Neutrophil (primary cell): Measurements from ENCODE around the gene GNL1.
A peak's percentile ranks its signal among the peaks of the same experiment; 100 is the strongest.

Experiments
- H3K27ac ChIP-seq: fragments of 200-600 bp; sonication (generic); 2 replicates; pipeline ENCODE4 v1.5.1; 2016; ENCODE audit warnings: mild to moderate bottlenecking, moderate library complexity
- H3K27me3 ChIP-seq: fragments of 200-600 bp; sonication (generic); 2 replicates; pipeline ENCODE4 v1.6.0; 2016; ENCODE audit warnings: mild to moderate bottlenecking
- H3K36me3 ChIP-seq: fragments of 200-600 bp; sonication (generic); 2 replicates; pipeline ENCODE4 v1.5.1; 2017
- H3K4me1 ChIP-seq, 2 experiments: fragments of 200-600 bp in 1 of 2; sonication (generic) in 1 of 2; 1 replicate in 1 of 2; 2 replicates in 1 of 2; pipeline versions ENCODE4 v1.5.1 to v1.6.1; 2013 to 2016; ENCODE audit warnings: low read depth in 1 of 2, low read length in 1 of 2, mild to moderate bottlenecking in 1 of 2, moderate library complexity in 1 of 2; ENCODE audit not compliant: control insufficient read depth in 1 of 2, insufficient read depth in 1 of 2
- H3K4me3 ChIP-seq, 2 experiments: fragments of 200-600 bp in 1 of 2; sonication (generic) in 1 of 2; 1 replicate in 1 of 2; 2 replicates in 1 of 2; pipeline ENCODE4 v1.5.1; 2013 to 2016; ENCODE audit warnings: low read depth in 1 of 2, low read length in 1 of 2, mild to moderate bottlenecking in 1 of 2, moderate library complexity in 1 of 2
- H3K9me3 ChIP-seq: fragments of 200-600 bp; sonication (generic); 2 replicates; pipeline ENCODE4 v1.5.1; 2016
- CTCF ChIP-seq: fragments of 200-600 bp; sonication (generic); IDR thresholded peaks from 2 replicates; pipeline ENCODE4 v1.5.1; 2016; ENCODE audit warnings: antibody characterized with exemption

GNL1 gene

GRCh38 chr6:30513451-30513850 is 42.8 kb downstream of the GNL1 start:
- TF ChIP-seq CTCF: no peak
- H3K4me3 ChIP-seq: no peak overlapping the region
- H3K9me3 ChIP-seq: no peaks in the 10 kb centered on the region
- H3K27me3 ChIP-seq: no peaks in the 10 kb centered on the region
- no peaks in the 10 kb centered on the region for H3K36me3 ChIP-seq
- H3K4me1 ChIP-seq: peaks cover 89% of the 10 kb centered on the region in 2 experiments
- H3K27ac ChIP-seq: peak overlapping the region; percentile 95

- no peaks in the 10 kb centered on the region for H3K9me3 ChIP-seq
- no peak for TF ChIP-seq CTCF
- H3K27ac ChIP-seq: peak overlapping the region; percentile 94
- H3K27me3 ChIP-seq: no peaks in the 10 kb centered on the region
- H3K4me1 ChIP-seq: peaks cover 78 to 84% of the 10 kb centered on the region in 2 experiments
- peak overlapping the region in 1 of 2 experiments; percentile 58 for H3K4me3 ChIP-seq
- no peaks in the 10 kb centered on the region for H3K36me3 ChIP-seq
These were observed 45.1 kb downstream of the GNL1 start for GRCh38 chr6:30511169-30511546.

DNA sequence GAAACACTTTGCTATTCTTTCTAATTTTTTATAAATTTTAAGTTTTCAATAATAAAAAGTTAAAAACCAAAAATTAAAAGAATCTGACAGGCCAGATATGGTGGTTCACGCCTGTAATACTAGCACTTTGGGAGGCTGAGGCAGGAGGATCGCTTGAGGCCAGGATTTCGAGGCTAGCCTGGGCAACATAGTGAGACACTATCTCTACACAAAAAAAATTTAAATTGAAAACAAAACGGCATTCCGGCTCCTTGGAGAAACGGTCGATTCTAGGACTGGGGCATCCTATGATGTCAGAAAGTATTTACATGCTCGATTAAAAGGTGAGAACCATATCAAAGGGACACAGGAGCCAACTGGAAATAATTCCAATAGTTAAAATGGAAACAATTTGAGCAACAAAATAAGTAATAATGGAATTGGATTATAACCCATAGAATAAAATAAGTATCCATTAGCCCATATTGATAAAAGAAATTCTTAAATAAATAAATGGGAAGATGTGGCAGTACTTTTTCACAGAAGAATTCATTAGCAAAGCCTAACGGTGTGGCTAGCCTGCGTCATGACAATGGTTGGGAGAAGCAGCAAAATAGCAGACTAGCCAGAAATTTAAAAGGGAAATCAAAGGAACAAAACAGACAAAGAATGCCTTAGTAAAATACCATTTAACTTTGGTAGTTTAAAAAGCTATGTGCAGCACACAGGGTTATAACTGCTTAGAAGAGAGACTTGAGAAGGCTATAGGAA is 45.7 kb downstream of the GNL1 start:
- peaks cover 78 to 82% of the 10 kb centered on the region in 2 experiments for H3K4me1 ChIP-seq
- H3K27ac ChIP-seq: peak overlapping the region; percentile 94
- no peaks in the 10 kb centered on the region for H3K9me3 ChIP-seq
- peak overlapping the region in 1 of 2 experiments; percentile 58 for H3K4me3 ChIP-seq
- no peaks in the 10 kb centered on the region for H3K36me3 ChIP-seq
- no peaks in the 10 kb centered on the region for H3K27me3 ChIP-seq
- no peak for TF ChIP-seq CTCF

- Histone ChIP-seq H3K27ac (peak overlapping the region; percentile 94), H3K9me3 (no peaks in the 10 kb centered on the region), H3K36me3 (no peaks in the 10 kb centered on the region), H3K27me3 (no peaks in the 10 kb centered on the region), H3K4me3 (peak overlapping the region; percentile 46 to 58), H3K4me1 (peaks cover 66 to 72% of the 10 kb centered on the region in 2 experiments)
- no peak for TF ChIP-seq CTCF
These were observed 47.2 kb downstream of the GNL1 start for GRCh38 chr6:30508890-30509736.

- H3K27me3 ChIP-seq: no peaks in the 10 kb centered on the region
- no peaks in the 10 kb centered on the region for H3K36me3 ChIP-seq
- no peaks in the 10 kb centered on the region for H3K9me3 ChIP-seq
- TF ChIP-seq CTCF: no peak
- H3K4me3 ChIP-seq: peak overlapping the region; percentile 46 to 58
- H3K27ac ChIP-seq: peak overlapping the region; percentile 94
- peaks cover 61 to 66% of the 10 kb centered on the region in 2 experiments for H3K4me1 ChIP-seq
These were observed 48.2 kb downstream of the GNL1 start for GRCh38 chr6:30507849-30508827.
